Transverse colon (tissue), 4 donors: ENCODE measurements around the gene TSPO2. TPM values are rescaled to one million over a fixed set of nuclear protein-coding genes. Genes with fewer than 3 reads are reported as not detected.

Source experiments
- DNase-seq: peaks from one replicate; pipeline ENCODE4 v3.0.0-alpha.2; 2019
- H3K27ac ChIP-seq, 4 donors: fragments of 200-600 bp; sonication (generic); 2 replicates each; pipeline ENCODE4 v1.5.1; 2016 to 2018; ENCODE audit warnings: inconsistent platforms in 4 of 4
- H3K27me3 ChIP-seq: fragments of 200-600 bp; sonication (generic); 2 replicates; pipeline ENCODE4 v1.5.1; 2017; ENCODE audit warnings: inconsistent platforms
- H3K36me3 ChIP-seq, 4 donors: fragments of 200-600 bp; sonication (generic); 2 replicates each; pipeline ENCODE4 v1.5.1; 2017 to 2019; ENCODE audit warnings: inconsistent platforms in 4 of 4
- H3K4me1 ChIP-seq, 4 donors: fragments of 200-600 bp; sonication (generic); 2 replicates each; pipeline ENCODE4 v1.5.1; 2017 to 2020; ENCODE audit warnings: inconsistent platforms in 4 of 4
- H3K4me3 ChIP-seq, 4 donors: fragments of 200-600 bp; sonication (generic); 1 replicate in 1 of 4; 2 replicates in 3 of 4; pipeline versions ENCODE4 v1.5.1 to v1.6.1; 2017 to 2019; ENCODE audit warnings: inconsistent platforms in 4 of 4
- H3K9me3 ChIP-seq, 2 donors: fragments of 200-600 bp; sonication (generic); 2 replicates each; pipeline ENCODE4 v1.5.1; 2017 to 2019; ENCODE audit warnings: inconsistent platforms in 2 of 2
- CTCF ChIP-seq, 5 experiments: fragments of 200-600 bp in 3 of 5; fragments of 450-650 bp in 2 of 5; sonication (generic) in 3 of 5; IDR thresholded peaks; 1 replicate in 2 of 5; 2 replicates in 3 of 5; pipeline ENCODE4 v1.5.1; 2016 to 2017; ENCODE audit warnings: antibody characterized with exemption in 5 of 5, inconsistent platforms in 3 of 5, mild to moderate bottlenecking in 2 of 5, moderate library complexity in 1 of 5
- EP300 ChIP-seq: sonication (generic); formaldehyde crosslinking; IDR thresholded peaks from one replicate; pipeline ENCODE4 v1.6.1; 2017; ENCODE audit warnings: antibody characterized with exemption, low read depth
- POLR2A ChIP-seq: fragments of 450-650 bp; IDR thresholded peaks from one replicate; pipeline ENCODE4 v1.6.1; 2016; ENCODE audit warnings: antibody characterized with exemption, mild to moderate bottlenecking, moderate library complexity
- POLR2AphosphoS5 ChIP-seq, 3 donors: sonication (generic); formaldehyde crosslinking; IDR thresholded peaks; one replicate each; pipeline ENCODE4 v1.6.1; 2016; ENCODE audit warnings: antibody characterized with exemption in 3 of 3
- WGBS, 2 donors: methylation state at CpG; one replicate each; pipeline ENCODE4 v1.1.5; 2018; ENCODE audit warnings: low coverage in 1 of 2; 5-methylcytosine and 5-hydroxymethylcytosine counted together
- in situ Hi-C, 4 donors: fragments of 200-750 bp; cut with MboI; loops; one replicate each; pipeline versions ENCODE4 v1.15.0 to v1.15.1; 2017; ENCODE audit warnings: low sequenced_read_pairs in 3 of 4, low pct_ligation_motif_present in 1 of 4, low pct_unique_long_range_greater_than_20kb in 1 of 4
- intact Hi-C: fragments of 100-400 bp; cut with DNase I; formaldehyde crosslinking; loops from one replicate; pipeline ENCODE4 v1.15.1; 2023; ENCODE audit warnings: low total_unique reads
- total RNA-seq, 4 donors: library from RNA; depleted of rRNA; stranded (reverse); fragments of >200 nt; gene quantifications; one replicate each; pipeline ENCODE4 v1.1.0, GENCODE V29; 2016

Gene TSPO2
- total RNA-seq, 4 donors from 2014 or later, result not detected

- intact Hi-C loops, result loop anchor here (10.0 kb wide), 1 partner anchor 139 kb away; no protein-coding TSS in a partner anchor
- H3K4me1 ChIP-seq, result peaks cover 0 to 5% (median under 1%) of the 10 kb centered on the region in 4 donors
- in situ Hi-C loops, result loop anchor here in 2 of 4 donors (25.0 kb wide), 2 partner anchors 1046 to 1671 kb away; no protein-coding TSS in a partner anchor
Observed at GRCh38 chr6:41033776-41034175, 8.5 kb upstream of the TSPO2 start.

GRCh38 chr6:41036186-41036585, 6.1 kb upstream of the TSPO2 start:
- H3K27me3 ChIP-seq, result no peaks in the 10 kb centered on the region
- intact Hi-C loops (loop anchor here (10.0 kb wide), 1 partner anchor 141 kb away; no protein-coding TSS in a partner anchor), in situ Hi-C loops (loop anchor here in 2 of 4 donors (25.0 kb wide), 2 partner anchors 1049 to 1674 kb away; no protein-coding TSS in a partner anchor)
- no peak for TF ChIP-seq POLR2AphosphoS5 (IDR thresholded peaks at IDR 0.05)
- no peak for TF ChIP-seq EP300
- TF ChIP-seq CTCF (IDR thresholded peaks at IDR 0.05), result no peak
- TF ChIP-seq POLR2A, result no peak
- no peak overlapping the region for H3K27ac ChIP-seq
- no peaks in the 10 kb centered on the region for H3K9me3 ChIP-seq
- no peak overlapping the region for H3K4me3 ChIP-seq
- 51 to 59% methylated on average over 3 of the region's 3 CpGs for WGBS, 2 donors
- DNase-seq, result no peak
- peaks cover 0 to 20% (median 5%) of the 10 kb centered on the region in 4 donors for H3K4me1 ChIP-seq
- no peaks in the 10 kb centered on the region for H3K36me3 ChIP-seq

More at GRCh38 chr6:41033776-41034175, 8.5 kb upstream of the TSPO2 start:
- Histone ChIP-seq H3K4me3 (no peak overlapping the region), H3K27ac (no peak overlapping the region), H3K9me3 (no peaks in the 10 kb centered on the region), H3K36me3 (no peaks in the 10 kb centered on the region), H3K27me3 (no peaks in the 10 kb centered on the region)
- no peak for TF ChIP-seq POLR2A
- TF ChIP-seq POLR2AphosphoS5 (IDR thresholded peaks at IDR 0.05), result no peak
- no peak for TF ChIP-seq CTCF (IDR thresholded peaks at IDR 0.05)
- TF ChIP-seq EP300, result no peak
- no peak for DNase-seq
- WGBS, 2 donors, result 96% methylated on average over 7 of the region's 13 CpGs; no CpG with 5 or more reads in 1 of the 2 donors

- Histone ChIP-seq H3K4me1 (peaks cover 0 to 20% (median 6%) of the 10 kb centered on the region in 4 donors), H3K9me3 (no peaks in the 10 kb centered on the region), H3K27ac (no peak overlapping the region), H3K36me3 (no peaks in the 10 kb centered on the region), H3K27me3 (no peaks in the 10 kb centered on the region), H3K4me3 (no peak overlapping the region)
- intact Hi-C loops, result loop anchor here (10.0 kb wide), 1 partner anchor 142 kb away; no protein-coding TSS in a partner anchor
- no peak for TF ChIP-seq EP300
- no peak for TF ChIP-seq POLR2AphosphoS5 (IDR thresholded peaks at IDR 0.05)
- no peak for TF ChIP-seq POLR2A
- no peak for TF ChIP-seq CTCF (IDR thresholded peaks at IDR 0.05)
- DNase-seq, result no peak
- whole genome bisulfite sequencing, 2 donors, result 85 to 87% methylated on average over 2 of the region's 2 CpGs
- in situ Hi-C loops, result loop anchor here in 2 of 4 donors (25.0 kb wide), 2 partner anchors 1049 to 1674 kb away; no protein-coding TSS in a partner anchor
Observed at GRCh38 chr6:41036601-41037000, 5.7 kb upstream of the TSPO2 start.

- no peak for DNase-seq
- no peaks in the 10 kb centered on the region for H3K36me3 ChIP-seq
- H3K27me3 ChIP-seq, result no peaks in the 10 kb centered on the region
- intact Hi-C loops (loop anchor here (10.0 kb wide), 1 partner anchor 143 kb away; no protein-coding TSS in a partner anchor), in situ Hi-C loops (loop anchor here in 2 of 4 donors (25.0 kb wide), 2 partner anchors 1050 to 1675 kb away; no protein-coding TSS in a partner anchor)
- H3K27ac ChIP-seq, result no peak overlapping the region
- no peak overlapping the region for H3K4me3 ChIP-seq
- H3K4me1 ChIP-seq, result peaks cover 0 to 20% (median 6%) of the 10 kb centered on the region in 4 donors
- 84 to 97% methylated on average over 6 to 13 of the region's 13 CpGs for WGBS, 2 donors
- TF ChIP-seq POLR2AphosphoS5 (IDR thresholded peaks at IDR 0.05) (no peak), CTCF (IDR thresholded peaks at IDR 0.05) (no peak), EP300 (no peak), POLR2A (no peak)
- no peaks in the 10 kb centered on the region for H3K9me3 ChIP-seq
Observed at GRCh38 chr6:41037107-41037900, 5.0 kb upstream of the TSPO2 start.
